Endothelial cell of umbilical vein (primary cell): Measurements from ENCODE around the gene ANKRD27. TPM values are rescaled to one million over a fixed set of nuclear protein-coding genes. Genes with fewer than 3 reads are reported as not detected.

ENCODE experiments used
- BruUV-seq: library from RNA; stranded (reverse); fragments of 400-500 nt; replicated peaks from 2 replicates; lab custom pipeline; 2021; lab: Mats Ljungman, UMichigan
- CTCF ChIA-PET: fragments of 300-600, 350-600 bp; sonication (Branson Sonifier 250); formaldehyde crosslinking; loops from one replicate; lab custom pipeline; 2021; ENCODE audit warnings: antibody characterized with exemption, inconsistent platforms; lab: Charles Lee
- POLR2A ChIA-PET: fragments of 300-600, 350-600 bp; sonication (Branson Sonifier 250); formaldehyde crosslinking; loops from one replicate; lab custom pipeline; 2021; ENCODE audit warnings: antibody characterized with exemption, inconsistent platforms; lab: Charles Lee
- DNase-seq: peaks from one replicate; pipeline ENCODE4 v3.0.0-alpha.2; 2011; ENCODE audit warnings: low read depth, low spot score
- FAIRE-seq: peaks from 2 replicates; lab custom pipeline; 2011; peaks lifted over from hg19 to GRCh38; lab: Jason Lieb, UNC
- H2AFZ ChIP-seq: 2 replicates; pipeline ENCODE4 v1.6.0; 2012; ENCODE audit warnings: low read depth, low read length, control low read depth, inconsistent platforms
- H3K27ac ChIP-seq: 2 replicates; pipeline ENCODE4 v1.5.1; 2011; ENCODE audit warnings: low read depth, mild to moderate bottlenecking, control low read depth, low read length, moderate library complexity; ENCODE audit not compliant: insufficient read depth
- H3K27me3 ChIP-seq, 2 experiments: 2 replicates each; pipeline versions ENCODE4 v1.6.0 to v1.6.1; 2011; ENCODE audit warnings: low read length in 2 of 2, mixed read lengths in 1 of 2; ENCODE audit not compliant: control insufficient read depth in 2 of 2, insufficient read depth in 2 of 2
- H3K36me3 ChIP-seq, 2 experiments: 2 replicates in 1 of 2; 3 replicates in 1 of 2; pipeline ENCODE4 v1.5.1; 2011; ENCODE audit warnings: low read length in 2 of 2, mild to moderate bottlenecking in 1 of 2, moderate library complexity in 1 of 2; ENCODE audit not compliant: control insufficient read depth in 2 of 2, insufficient read depth in 2 of 2; ENCODE audit errors: extremely low read depth in 1 of 2
- H3K4me1 ChIP-seq: 3 replicates; pipeline ENCODE4 v1.5.1; 2011; ENCODE audit warnings: mild to moderate bottlenecking, low read length; ENCODE audit not compliant: control insufficient read depth, insufficient read depth; ENCODE audit errors: extremely low read depth
- H3K4me2 ChIP-seq: 2 replicates; pipeline ENCODE4 v1.6.1; 2011; ENCODE audit warnings: low read length, control low read depth, mixed read lengths; ENCODE audit not compliant: insufficient read depth
- H3K4me3 ChIP-seq, 3 experiments: fragments of 200-600 bp in 1 of 3; sonication (generic), shearing (Covaris generic) in 1 of 3; replicated peaks in 1 of 3; 2 replicates each; pipeline ENCODE4 v1.5.1; 2011 to 2016; ENCODE audit warnings: control low read depth in 3 of 3, low read length in 3 of 3, mild to moderate bottlenecking in 2 of 3, inconsistent platforms in 1 of 3, low read depth in 1 of 3, moderate library complexity in 1 of 3; ENCODE audit not compliant: insufficient read depth in 1 of 3
- H3K79me2 ChIP-seq: 2 replicates; pipeline ENCODE4 v1.6.0; 2012; ENCODE audit warnings: low read length, inconsistent platforms; ENCODE audit not compliant: control insufficient read depth, insufficient read depth
- H3K9ac ChIP-seq: replicated peaks from 2 replicates; pipeline ENCODE3; 2011; ENCODE audit warnings: low read length, control low read depth; ENCODE audit not compliant: insufficient read depth; ENCODE audit errors: extremely low read depth
- H3K9me1 ChIP-seq: replicated peaks from 3 replicates; pipeline ENCODE4 v1.6.0; 2011; ENCODE audit warnings: mild to moderate bottlenecking, low read length; ENCODE audit not compliant: control insufficient read depth, insufficient read depth; ENCODE audit errors: extremely low read depth
- H3K9me3 ChIP-seq: replicated peaks from 2 replicates; pipeline ENCODE4 v1.5.1; 2012; ENCODE audit warnings: low read length, inconsistent platforms; ENCODE audit not compliant: control insufficient read depth, insufficient read depth
- H4K20me1 ChIP-seq: replicated peaks from 2 replicates; pipeline ENCODE3; 2011; ENCODE audit warnings: mild to moderate bottlenecking, low read length; ENCODE audit not compliant: control insufficient read depth, insufficient read depth; ENCODE audit errors: extremely low read depth
- EZH2 ChIP-seq: IDR thresholded peaks from 2 replicates; pipeline ENCODE4 v1.6.1; 2012; ENCODE audit warnings: borderline replicate concordance, low read depth, mild to moderate bottlenecking, moderate library complexity, low read length, inconsistent platforms; ENCODE audit not compliant: severe bottlenecking
- FOS ChIP-seq: IDR thresholded peaks from 2 replicates; pipeline ENCODE4 v1.6.1; 2011; ENCODE audit warnings: mild to moderate bottlenecking, low read length, moderate library complexity, borderline replicate concordance; ENCODE audit not compliant: insufficient read depth
- GATA2 ChIP-seq: IDR thresholded peaks from 2 replicates; pipeline ENCODE4 v1.7.0; 2011; ENCODE audit warnings: low read depth, mild to moderate bottlenecking, moderate library complexity, mixed read lengths, low read length; ENCODE audit not compliant: insufficient read length, insufficient read depth
- JUN ChIP-seq: IDR thresholded peaks from 2 replicates; pipeline ENCODE4 v1.6.1; 2011; ENCODE audit warnings: borderline replicate concordance, low read depth; ENCODE audit not compliant: insufficient read length, insufficient read depth
- MAX ChIP-seq: IDR thresholded peaks from 2 replicates; pipeline ENCODE4 v1.6.1; 2011; ENCODE audit not compliant: insufficient read depth, insufficient read length
- MYC ChIP-seq: IDR thresholded peaks from one replicate; pipeline ENCODE4 v1.6.1; 2011; ENCODE audit warnings: mild to moderate bottlenecking, low read depth, low read length
- POLR2A ChIP-seq: IDR thresholded peaks from 2 replicates; pipeline ENCODE4 v1.6.1; 2012; ENCODE audit warnings: low read depth, mild to moderate bottlenecking, control low read depth, low read length
- POLR2AphosphoS5 ChIP-seq: IDR thresholded peaks from 2 replicates; pipeline ENCODE4 v1.6.1; 2012; ENCODE audit warnings: low read depth, mild to moderate bottlenecking, control low read depth, low read length, moderate library complexity; ENCODE audit not compliant: insufficient read depth
- dilution Hi-C: fragments of 300-500 bp; cut with MboI; formaldehyde crosslinking; loops from one replicate; pipeline ENCODE4 v1.15.0; 2019; ENCODE audit warnings: low sequenced_read_pairs; ENCODE audit not compliant: extremely low pct_ligation_motif_present
- intact Hi-C: fragments of 100-400 bp; cut with micrococcal nuclease; formaldehyde crosslinking; loops from one replicate; pipeline ENCODE4 v1.10.0; 2022
- polyA plus RNA-seq, 4 experiments: library from polyadenylated mRNA; depleted of rRNA in 3 of 4; stranded (reverse) in 3 of 4; unstranded in 1 of 4; fragments of >200 nt; gene quantifications; 2 replicates each; pipeline versions ENCODE4 v1.2.1 to v1.2.3, GENCODE V29; 2011 to 2012; ENCODE audit warnings: missing spikeins in 1 of 4
- total RNA-seq: library from RNA; stranded (reverse); gene quantifications from 2 replicates; pipeline ENCODE4 v1.2.3, GENCODE V29; 2021
- TF ChIP-seq, protein P1 (sequence below), 2 donors: IDR thresholded peaks; 1 replicate in 1 of 2; 2 replicates in 1 of 2; pipeline ENCODE4 v1.5.1; 2011; ENCODE audit warnings: low read length in 2 of 2, mild to moderate bottlenecking in 2 of 2, moderate library complexity in 2 of 2, control low read depth in 1 of 2, inconsistent platforms in 1 of 2, low read depth in 1 of 2; ENCODE audit not compliant: insufficient read depth in 1 of 2; ENCODE audit errors: extremely low read depth in 1 of 2

Gene ANKRD27
- total and polyA plus RNA-seq, 2 donors (not counting 3 experiments of a cell fraction or from before 2014, with no cell fraction given) = 18.3 to 37.4 TPM

DNA sequence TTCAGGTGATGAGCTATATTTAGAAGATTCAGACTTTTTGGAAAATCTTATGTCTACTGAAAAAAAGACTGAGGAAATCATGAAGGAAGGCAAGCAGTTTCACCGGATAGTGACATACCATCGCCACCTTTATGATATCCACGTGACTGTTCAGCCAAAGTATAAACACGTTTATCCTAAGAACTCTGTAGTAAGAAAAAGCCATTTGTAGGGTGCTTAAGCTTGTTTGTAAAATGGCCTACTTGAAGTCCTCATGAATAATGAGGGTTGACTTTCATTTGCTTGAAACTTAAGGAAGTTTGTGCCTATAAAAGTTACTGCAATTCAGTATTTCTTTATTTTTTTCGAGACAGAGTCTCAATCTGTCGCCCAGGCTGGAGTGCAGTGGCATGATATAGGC lies 36.8 kb upstream of the ANKRD27 start:
- FAIRE-seq (no peak), DNase-seq (no peak)
- POLR2A ChIA-PET = no interaction called here
- H3K4me2 ChIP-seq = no peak overlapping the region
- CTCF ChIA-PET = no interaction called here
- TSS peak; percentile 35 for BruUV-seq
- H3K79me2 ChIP-seq = peaks cover 7% of the 10 kb centered on the region
- no peak overlapping the region for H3K9ac ChIP-seq
- no peak overlapping the region for H2AFZ ChIP-seq
- H3K27me3 ChIP-seq = no peaks in the 10 kb centered on the region
- intact Hi-C loops (no loop called here), dilution Hi-C loops (no loop called here)
- H3K9me3 ChIP-seq = no peaks in the 10 kb centered on the region
- H3K4me1 ChIP-seq = no peaks in the 10 kb centered on the region
- H3K27ac ChIP-seq = no peak overlapping the region
- peaks cover 0 to 4% of the 10 kb centered on the region in 2 experiments for H3K36me3 ChIP-seq
- H4K20me1 ChIP-seq = no peaks in the 10 kb centered on the region
- no peaks in the 10 kb centered on the region for H3K9me1 ChIP-seq
- no peak overlapping the region for H3K4me3 ChIP-seq
- TF ChIP-seq, protein P1, sequence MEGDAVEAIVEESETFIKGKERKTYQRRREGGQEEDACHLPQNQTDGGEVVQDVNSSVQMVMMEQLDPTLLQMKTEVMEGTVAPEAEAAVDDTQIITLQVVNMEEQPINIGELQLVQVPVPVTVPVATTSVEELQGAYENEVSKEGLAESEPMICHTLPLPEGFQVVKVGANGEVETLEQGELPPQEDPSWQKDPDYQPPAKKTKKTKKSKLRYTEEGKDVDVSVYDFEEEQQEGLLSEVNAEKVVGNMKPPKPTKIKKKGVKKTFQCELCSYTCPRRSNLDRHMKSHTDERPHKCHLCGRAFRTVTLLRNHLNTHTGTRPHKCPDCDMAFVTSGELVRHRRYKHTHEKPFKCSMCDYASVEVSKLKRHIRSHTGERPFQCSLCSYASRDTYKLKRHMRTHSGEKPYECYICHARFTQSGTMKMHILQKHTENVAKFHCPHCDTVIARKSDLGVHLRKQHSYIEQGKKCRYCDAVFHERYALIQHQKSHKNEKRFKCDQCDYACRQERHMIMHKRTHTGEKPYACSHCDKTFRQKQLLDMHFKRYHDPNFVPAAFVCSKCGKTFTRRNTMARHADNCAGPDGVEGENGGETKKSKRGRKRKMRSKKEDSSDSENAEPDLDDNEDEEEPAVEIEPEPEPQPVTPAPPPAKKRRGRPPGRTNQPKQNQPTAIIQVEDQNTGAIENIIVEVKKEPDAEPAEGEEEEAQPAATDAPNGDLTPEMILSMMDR (IDR thresholded peaks at IDR 0.05; ENCODE audit: extremely low read depth in 1 of 2, insufficient read depth in 1 of 2, low read depth in 1 of 2, low read length in 2 of 2) = no peak
- TF ChIP-seq FOS = no peak
- TF ChIP-seq GATA2 = no peak
- TF ChIP-seq MAX = no peak
- TF ChIP-seq POLR2AphosphoS5 = no peak
- TF ChIP-seq MYC = no peak
- TF ChIP-seq EZH2 = no peak
- TF ChIP-seq JUN = no peak
- no peak for TF ChIP-seq POLR2A
